HG03097 (cell line): ENCODE measurements around the gene KIF17.
"Not testable (repeated sequence)": the region's sequence is repeated elsewhere in the genome, so short reads cannot be mapped to it uniquely, and the experiment has no call there.

Source experiments
- ATAC-seq: cut with Tn5 transposase; IDR thresholded peaks from one replicate; pipeline ENCODE4 v1.9.1; 2021; ENCODE audit not compliant: unreplicated experiment, low FRiP score

Gene KIF17

GRCh38 chr1:20695515-20695914 lies 22.3 kb downstream of the KIF17 start:
- no peak for ATAC-seq

GRCh38 chr1:20693623-20694022 lies 24.2 kb downstream of the KIF17 start:
- no peak for ATAC-seq

GRCh38 chr1:20691872-20692271 lies 25.9 kb downstream of the KIF17 start:
- no peak for ATAC-seq

- no peak for ATAC-seq
Measured at GRCh38 chr1:20689645-20690056, 28.2 kb downstream of the KIF17 start.

- no peak for ATAC-seq
Measured at GRCh38 chr1:20686883-20687725, 30.7 kb downstream of the KIF17 start.

GRCh38 chr1:20685741-20686140 lies 32.1 kb downstream of the KIF17 start:
- no peak for ATAC-seq

- no peak for ATAC-seq
Measured at GRCh38 chr1:20685099-20685662, 32.6 kb downstream of the KIF17 start.

GRCh38 chr1:20684651-20685050 lies 33.2 kb downstream of the KIF17 start:
- no peak for ATAC-seq

- no peak for ATAC-seq
Measured at GRCh38 chr1:20684050-20684620, 33.7 kb downstream of the KIF17 start.

GRCh38 chr1:20683614-20684013 lies 34.2 kb downstream of the KIF17 start:
- ATAC-seq: no peak

- ATAC-seq: no peak
Measured at GRCh38 chr1:20682571-20683236, 35.1 kb downstream of the KIF17 start.

GRCh38 chr1:20681999-20682398 lies 35.8 kb downstream of the KIF17 start:
- ATAC-seq: no peak

- ATAC-seq: no peak
Measured at GRCh38 chr1:20680269-20680668, 37.5 kb downstream of the KIF17 start.

- no peak for ATAC-seq
Measured at GRCh38 chr1:20678599-20678998, 39.2 kb downstream of the KIF17 start.

GRCh38 chr1:20673626-20674025 lies 44.2 kb downstream of the KIF17 start:
- not testable (repeated sequence) for ATAC-seq

- ATAC-seq: no peak
Measured at GRCh38 chr1:20672265-20672632, 45.6 kb downstream of the KIF17 start.

- ATAC-seq: no peak
Measured at GRCh38 chr1:20670936-20671335, 46.9 kb downstream of the KIF17 start.

GRCh38 chr1:20668581-20668980 lies 49.2 kb downstream of the KIF17 start:
- no peak for ATAC-seq

GRCh38 chr1:20666804-20667203 lies 51.0 kb downstream of the KIF17 start:
- ATAC-seq: no peak

GRCh38 chr1:20666146-20666545 lies 51.7 kb downstream of the KIF17 start:
- ATAC-seq: no peak

GRCh38 chr1:20665726-20666125 lies 52.1 kb downstream of the KIF17 start:
- ATAC-seq: no peak
